ENCODE results near the gene COMMD1.
A peak's percentile ranks its signal among the peaks of the same experiment; 100 is the strongest.

Gene COMMD1

GRCh38 chr2:61970807-61971556, 65.5 kb downstream of the COMMD1 start:
- ChIA-PET POLR2A (no interaction called here), CTCF (interaction anchor here (0.7 to 1.0 kb wide), 2 partner anchors 13 to 23 kb away, joined by 3 to 4 read pairs; no protein-coding TSS in a partner anchor)
- TF ChIP-seq, protein P1, sequence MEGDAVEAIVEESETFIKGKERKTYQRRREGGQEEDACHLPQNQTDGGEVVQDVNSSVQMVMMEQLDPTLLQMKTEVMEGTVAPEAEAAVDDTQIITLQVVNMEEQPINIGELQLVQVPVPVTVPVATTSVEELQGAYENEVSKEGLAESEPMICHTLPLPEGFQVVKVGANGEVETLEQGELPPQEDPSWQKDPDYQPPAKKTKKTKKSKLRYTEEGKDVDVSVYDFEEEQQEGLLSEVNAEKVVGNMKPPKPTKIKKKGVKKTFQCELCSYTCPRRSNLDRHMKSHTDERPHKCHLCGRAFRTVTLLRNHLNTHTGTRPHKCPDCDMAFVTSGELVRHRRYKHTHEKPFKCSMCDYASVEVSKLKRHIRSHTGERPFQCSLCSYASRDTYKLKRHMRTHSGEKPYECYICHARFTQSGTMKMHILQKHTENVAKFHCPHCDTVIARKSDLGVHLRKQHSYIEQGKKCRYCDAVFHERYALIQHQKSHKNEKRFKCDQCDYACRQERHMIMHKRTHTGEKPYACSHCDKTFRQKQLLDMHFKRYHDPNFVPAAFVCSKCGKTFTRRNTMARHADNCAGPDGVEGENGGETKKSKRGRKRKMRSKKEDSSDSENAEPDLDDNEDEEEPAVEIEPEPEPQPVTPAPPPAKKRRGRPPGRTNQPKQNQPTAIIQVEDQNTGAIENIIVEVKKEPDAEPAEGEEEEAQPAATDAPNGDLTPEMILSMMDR (IDR thresholded peaks at IDR 0.05; ENCODE audit: control extremely low read depth, extremely low read depth, low read depth, missing control alignments): no peak
- no peak for DNase-seq (ENCODE audit: extremely low spot score)

- ChIA-PET CTCF (interaction anchor here (1.0 to 1.9 kb wide), 6 partner anchors 8 to 432 kb away, joined by 3 to 6 read pairs (median 4); no protein-coding TSS in a partner anchor), POLR2A (no interaction called here)
- TF ChIP-seq, protein P1 (IDR thresholded peaks at IDR 0.05; ENCODE audit: control extremely low read depth, extremely low read depth, low read depth, missing control alignments): no peak
- peak; percentile 37 for DNase-seq (ENCODE audit: extremely low spot score)
Measured at GRCh38 chr2:61978522-61978921, 73.0 kb downstream of the COMMD1 start.

DNA sequence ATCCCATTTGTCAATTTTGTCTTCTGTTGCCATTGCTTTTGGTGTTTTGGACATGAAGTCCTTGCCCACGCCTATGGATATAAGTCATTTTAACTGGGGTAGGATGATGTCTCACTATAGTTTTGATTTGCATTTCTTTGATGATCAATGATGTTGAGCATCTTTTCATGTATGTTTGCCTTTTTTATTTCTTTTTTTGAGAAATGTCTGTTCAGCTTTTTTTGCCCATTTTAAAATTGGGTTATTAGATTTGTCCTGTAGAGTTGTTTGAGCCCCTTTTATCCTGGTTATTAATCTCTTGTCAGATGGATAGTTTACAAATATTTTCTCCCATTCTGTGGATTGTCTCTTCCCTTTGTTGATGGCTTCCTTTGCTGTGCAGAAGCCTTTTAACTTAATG, 75.3 kb downstream of the COMMD1 start:
- no peak for DNase-seq (ENCODE audit: extremely low spot score)
- ChIA-PET CTCF (no interaction called here), POLR2A (no interaction called here)
- TF ChIP-seq, protein P1 (IDR thresholded peaks at IDR 0.05; ENCODE audit: control extremely low read depth, extremely low read depth, low read depth, missing control alignments): no peak

- ChIA-PET POLR2A (no interaction called here), CTCF (interaction anchor here (0.8 to 1.5 kb wide), 2 partner anchors 10 to 13 kb away, joined by 3 read pairs; no protein-coding TSS in a partner anchor)
- DNase-seq (ENCODE audit: extremely low spot score): no peak
- TF ChIP-seq, protein P1 (IDR thresholded peaks at IDR 0.05; ENCODE audit: control extremely low read depth, extremely low read depth, low read depth, missing control alignments): no peak
Measured at GRCh38 chr2:61984682-61985081, 79.2 kb downstream of the COMMD1 start.

DNA sequence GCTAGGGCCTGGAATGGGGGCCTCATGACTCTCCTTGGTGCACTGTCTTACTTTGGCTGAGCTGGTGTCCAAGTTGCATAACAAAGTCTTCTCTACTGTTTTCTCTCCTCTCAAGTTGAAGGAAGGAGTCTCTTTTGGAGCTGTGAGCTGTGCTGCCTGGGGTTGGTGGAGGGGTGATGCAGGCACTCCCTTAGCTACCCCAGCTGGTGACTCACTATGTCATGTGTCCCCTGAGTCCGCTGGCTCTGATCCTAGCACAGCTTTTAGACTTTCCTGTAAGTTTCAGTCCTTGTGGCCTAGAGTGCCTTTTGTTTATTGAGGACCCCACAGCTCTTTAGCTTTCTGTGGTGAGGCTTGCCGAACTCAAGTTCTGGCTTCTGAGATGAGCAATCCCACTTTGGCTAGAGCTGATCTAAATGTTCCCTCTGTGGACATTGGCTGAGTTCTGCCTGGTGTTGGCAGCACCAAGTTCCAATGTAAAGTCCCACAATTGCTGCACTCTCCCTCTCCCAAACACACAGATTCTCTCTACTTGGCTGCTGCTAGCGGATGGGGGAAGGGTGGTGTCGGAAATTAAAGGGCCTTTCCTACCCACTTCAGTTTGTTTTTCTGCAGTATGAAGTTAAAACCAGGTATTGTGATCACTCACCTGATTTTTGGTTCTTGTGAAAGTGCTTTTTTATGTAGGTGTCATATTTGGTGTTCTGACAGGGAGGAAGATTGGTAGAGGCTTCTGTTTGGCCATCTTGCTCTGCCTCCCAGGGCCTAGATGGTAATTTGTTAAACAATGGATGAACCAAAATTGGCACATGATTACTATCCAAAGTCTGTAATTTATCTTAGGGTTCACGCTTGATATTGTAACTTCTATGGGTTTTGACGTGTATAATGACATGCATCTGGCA, 83.2 kb downstream of the COMMD1 start:
- TF ChIP-seq, protein P1 (IDR thresholded peaks at IDR 0.05; ENCODE audit: control extremely low read depth, extremely low read depth, low read depth, missing control alignments): no peak
- no peak for DNase-seq (ENCODE audit: extremely low spot score)
- POLR2A ChIA-PET: no interaction called here
- CTCF ChIA-PET: interaction anchor here (1.1 to 1.8 kb wide), 2 partner anchors 69 to 424 kb away, joined by 3 to 5 read pairs; no protein-coding TSS in a partner anchor

GRCh38 chr2:61993422-61994024, 88.0 kb downstream of the COMMD1 start:
- peak; percentile 59 for DNase-seq (ENCODE audit: extremely low spot score)
- ChIA-PET POLR2A (interaction anchor here (1.0 kb wide), 1 partner anchor 316 kb away, joined by 3 read pairs; no protein-coding TSS in a partner anchor), CTCF (interaction anchor here (0.6 to 3.8 kb wide), 39 partner anchors 10 to 782 kb away, joined by 3 to 43 read pairs (median 4); no protein-coding TSS in a partner anchor)
- TF ChIP-seq, protein P1 (IDR thresholded peaks at IDR 0.05; ENCODE audit: control extremely low read depth, extremely low read depth, low read depth, missing control alignments): peak; percentile 86

Measured in GM10248 (cell line).